PC-3 (cell line): ENCODE results near the gene NOL4L.

Source experiments
- CTCF ChIP-seq: fragments of 300-600 bp; sonication (generic); conservative IDR thresholded peaks from 2 replicates; pipeline ENCODE4 v1.5.1; 2017; ENCODE audit warnings: antibody characterized with exemption, low read depth, mild to moderate bottlenecking, low read length
- EZH2 ChIP-seq: fragments of 300-600 bp; sonication (generic); IDR thresholded peaks from one replicate; pipeline ENCODE4 v1.6.1; 2017; ENCODE audit warnings: antibody characterized with exemption, mild to moderate bottlenecking, low read length; ENCODE audit not compliant: unreplicated experiment
- EZH2phosphoT487 ChIP-seq: fragments of 300-600 bp; sonication (generic); IDR thresholded peaks from 2 replicates; pipeline ENCODE4 v1.6.1; 2018; ENCODE audit warnings: mild to moderate bottlenecking, antibody characterized with exemption, low read length, borderline replicate concordance

- no peak for TF ChIP-seq CTCF
- no peak for TF ChIP-seq EZH2
- no peak for TF ChIP-seq EZH2phosphoT487
Observed at GRCh38 chr20:32622585-32623468, 37.7 kb upstream of the NOL4L start.
